GM23338 (cell line): ENCODE data around the gene IL20RB. TPM values are rescaled to one million over a fixed set of nuclear protein-coding genes. Genes with fewer than 3 reads are reported as not detected.

Experiments
- ATAC-seq: fragments of 200-7000 bp; cut with Tn5 transposase; 3 replicates; pipeline ENCODE4 v1.9.1; 2020
- DNase-seq: peaks from one replicate; pipeline ENCODE4 v3.0.0-alpha.2; 2015; ENCODE audit warnings: low spot score
- H2AFZ ChIP-seq: fragments of 200-600 bp; sonication (generic); 2 replicates; pipeline ENCODE4 v1.8.0; 2016; ENCODE audit warnings: antibody characterized with exemption, mild to moderate bottlenecking, moderate library complexity
- H3F3A ChIP-seq: fragments of 200-600 bp; sonication (generic); replicated peaks from 2 replicates; pipeline ENCODE4 v1.8.0; 2017; ENCODE audit warnings: antibody characterized with exemption, mixed run types, low read depth
- H3K27ac ChIP-seq: fragments of 200-600 bp; sonication (generic); 2 replicates; pipeline ENCODE4 v1.6.1; 2016; ENCODE audit warnings: low read depth
- H3K27me3 ChIP-seq: fragments of 200-600 bp; sonication (generic); 2 replicates; pipeline ENCODE4 v1.8.0; 2016; ENCODE audit warnings: mild to moderate bottlenecking, mixed run types, moderate library complexity; ENCODE audit not compliant: insufficient read depth
- H3K36me3 ChIP-seq: fragments of 200-600 bp; sonication (generic); 2 replicates; pipeline ENCODE4 v1.8.0; 2016; ENCODE audit warnings: mild to moderate bottlenecking; ENCODE audit not compliant: insufficient read depth
- H3K4me1 ChIP-seq: fragments of 200-600 bp; sonication (generic); 2 replicates; pipeline ENCODE4 v1.8.0; 2016; ENCODE audit warnings: mild to moderate bottlenecking, moderate library complexity; ENCODE audit not compliant: insufficient read depth
- H3K4me2 ChIP-seq: fragments of 200-600 bp; sonication (generic); 2 replicates; pipeline ENCODE4 v1.7.1; 2017; ENCODE audit warnings: mixed run types
- H3K4me3 ChIP-seq: fragments of 200-600 bp; sonication (generic); 2 replicates; pipeline ENCODE4 v1.6.1; 2016; ENCODE audit warnings: mixed run types
- H3K79me2 ChIP-seq: fragments of 200-600 bp; sonication (generic); replicated peaks from 2 replicates; pipeline ENCODE4 v1.8.0; 2017; ENCODE audit warnings: mild to moderate bottlenecking; ENCODE audit not compliant: insufficient read depth
- H3K9me2 ChIP-seq: fragments of 200-600 bp; sonication (generic); 2 replicates; pipeline ENCODE4 v1.8.0; 2017; ENCODE audit not compliant: insufficient read depth
- H4K20me1 ChIP-seq: fragments of 200-600 bp; sonication (generic); replicated peaks from 2 replicates; pipeline ENCODE4 v1.8.0; 2017; ENCODE audit warnings: mild to moderate bottlenecking; ENCODE audit not compliant: insufficient read depth
- H3K27ac Mint-ChIP-seq: 2 replicates; pipeline ENCODE4 v1.8.0; 2020; ENCODE audit warnings: inconsistent platforms, mild to moderate bottlenecking, moderate library complexity, mixed read lengths
- H3K27me3 Mint-ChIP-seq: 3 replicates; pipeline ENCODE4 v1.8.0; 2022; ENCODE audit warnings: low read depth, mild to moderate bottlenecking, moderate library complexity, mixed read lengths, inconsistent platforms; ENCODE audit not compliant: insufficient read depth, poor library complexity
- H3K36me3 Mint-ChIP-seq: 3 replicates; pipeline ENCODE4 v1.8.0; 2021; ENCODE audit warnings: low read depth, mild to moderate bottlenecking, inconsistent platforms, moderate library complexity, mixed read lengths
- H3K4me1 Mint-ChIP-seq: 3 replicates; pipeline ENCODE4 v1.8.0; 2020; ENCODE audit warnings: mild to moderate bottlenecking, inconsistent platforms, mixed read lengths
- H3K4me3 Mint-ChIP-seq: 3 replicates; pipeline ENCODE4 v1.8.0; 2021; ENCODE audit warnings: moderate library complexity, mild to moderate bottlenecking, inconsistent platforms, mixed read lengths
- H3K9me3 Mint-ChIP-seq: 3 replicates; pipeline ENCODE4 v1.8.0; 2020; ENCODE audit warnings: moderate library complexity, mild to moderate bottlenecking, inconsistent platforms, mixed read lengths
- CREB1 ChIP-seq: fragments of 250-450 bp; sonication (Bioruptor Pico); IDR thresholded peaks from 2 replicates; pipeline ENCODE4 v1.5.0; 2020; ENCODE audit warnings: low read depth, mild to moderate bottlenecking, moderate library complexity
- CTCF ChIP-seq, 2 experiments: fragments of 200-600 bp in 1 of 2; sonication (generic) in 1 of 2; conservative IDR thresholded peaks; 2 replicates each; pipeline versions ENCODE4 v1.5.1 to v1.6.1; 2016 to 2017; ENCODE audit warnings: antibody characterized with exemption in 2 of 2, low read depth in 2 of 2, mild to moderate bottlenecking in 2 of 2, moderate library complexity in 1 of 2
- ETS1 ChIP-seq: IDR thresholded peaks from 2 replicates; pipeline ENCODE4 v1.6.1; 2016; ENCODE audit warnings: antibody characterized with exemption
- EZH2 ChIP-seq: fragments of 200-600 bp; sonication (generic); IDR thresholded peaks from one replicate; pipeline ENCODE4 v1.8.0; 2017; ENCODE audit warnings: antibody characterized with exemption, mild to moderate bottlenecking, low read depth; ENCODE audit not compliant: unreplicated experiment
- EZH2phosphoT487 ChIP-seq: fragments of 200-600 bp; sonication (generic); IDR thresholded peaks from one replicate; pipeline ENCODE4 v1.8.1; 2018; ENCODE audit warnings: antibody characterized with exemption; ENCODE audit not compliant: unreplicated experiment
- JUNB ChIP-seq: IDR thresholded peaks from one replicate; pipeline ENCODE4 v1.6.1; 2016; ENCODE audit warnings: antibody characterized with exemption; ENCODE audit not compliant: unreplicated experiment
- NANOG ChIP-seq: IDR thresholded peaks from 2 replicates; pipeline ENCODE4 v1.6.1; 2016; ENCODE audit warnings: antibody characterized with exemption, borderline replicate concordance
- POLR2AphosphoS5 ChIP-seq: IDR thresholded peaks from 2 replicates; pipeline ENCODE4 v1.6.1; 2016; ENCODE audit warnings: antibody characterized with exemption, low read depth
- REST ChIP-seq: IDR thresholded peaks from one replicate; pipeline ENCODE4 v1.6.1; 2018; ENCODE audit warnings: antibody characterized with exemption; ENCODE audit not compliant: unreplicated experiment
- STAT1 ChIP-seq: IDR thresholded peaks from one replicate; pipeline ENCODE4 v1.6.1; 2016; ENCODE audit warnings: antibody characterized with exemption; ENCODE audit not compliant: unreplicated experiment
- ZNF114 ChIP-seq: fragments of 250-450 bp; sonication (Bioruptor Pico); IDR thresholded peaks from 2 replicates; pipeline ENCODE4 v1.5.0; 2020; ENCODE audit warnings: mild to moderate bottlenecking, moderate library complexity
- ZNF331 ChIP-seq: fragments of 250-450 bp; sonication (Bioruptor Pico); IDR thresholded peaks from 2 replicates; pipeline ENCODE4 v1.5.0; 2020; ENCODE audit warnings: low read depth, mild to moderate bottlenecking, moderate library complexity
- long read RNA-seq: library from polyadenylated mRNA; unstranded; transcript quantifications from one replicate; pipeline ENCODE4 v2.0.0, GENCODE V29; 2020; ENCODE audit not compliant: unreplicated experiment
- polyA plus RNA-seq: library from polyadenylated mRNA; unstranded; fragments of >200 nt; fragmentation: Nextera tagmentation; extraction: Ambion mirVana; gene quantifications from 2 replicates; pipeline ENCODE4 v1.2.1, GENCODE V29; 2016
- total RNA-seq: library from RNA; depleted of rRNA; stranded (reverse); fragments of >200 nt; shearing (Covaris generic); gene quantifications from 2 replicates; pipeline ENCODE4 v1.2.3, GENCODE V29; 2014; rRNA removed
- TF ChIP-seq, protein P1 (sequence below): fragments of 250-450 bp; sonication (Bioruptor Pico); IDR thresholded peaks from 2 replicates; pipeline ENCODE4 v1.5.0; 2020; ENCODE audit warnings: mild to moderate bottlenecking, moderate library complexity

The IL20RB gene
- total RNA-seq = 2.1 and 4.6 TPM in 2 replicates
- polyA plus RNA-seq = 1.7 TPM in 2 replicates
- long read RNA-seq, partial matches to known transcripts = 0 of 7 reads
- long read RNA-seq, other reads (novel, unspliced or antisense) = 3 of 7 reads

DNA sequence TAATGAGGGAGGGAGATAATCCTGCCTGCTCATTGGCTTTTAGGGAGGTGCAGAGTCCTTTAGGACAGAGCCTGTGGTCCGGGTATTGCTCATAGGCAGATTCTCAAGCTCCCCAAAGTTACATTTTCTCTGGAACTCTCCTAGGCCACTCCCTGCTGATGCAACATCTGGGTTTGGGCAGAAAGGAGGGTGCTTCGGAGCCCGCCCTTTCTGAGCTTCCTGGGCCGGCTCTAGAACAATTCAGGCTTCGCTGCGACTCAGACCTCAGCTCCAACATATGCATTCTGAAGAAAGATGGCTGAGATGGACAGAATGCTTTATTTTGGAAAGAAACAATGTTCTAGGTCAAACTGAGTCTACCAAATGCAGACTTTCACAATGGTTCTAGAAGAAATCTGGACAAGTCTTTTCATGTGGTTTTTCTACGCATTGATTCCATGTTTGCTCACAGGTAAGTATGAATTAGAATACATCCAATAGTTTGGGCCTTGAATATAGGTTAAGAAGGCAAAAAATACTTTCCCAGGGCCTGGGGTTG is at the start of gene IL20RB:
Gene IL20RB, plus strand, starts transcription at position 233 of the 538 bp plus-strand sequence. Its CDS starts 131 bp downstream, at position 364.
- Mint-ChIP-seq H3K4me3 (no peak within 1 kb of the TSS), H3K9me3 (no peaks in the 10 kb centered on the region), H3K36me3 (no peaks in the 10 kb centered on the region), H3K27ac (peak within 1 kb of the TSS; percentile 79), H3K27me3 (peaks cover 6% of the 10 kb centered on the region), H3K4me1 (peaks cover 34% of the 10 kb centered on the region)
- no peak within 1 kb of the TSS for H3K4me2 ChIP-seq
- DNase-seq (peak; percentile 60), ATAC-seq (peak; percentile 76)
- H3K27ac ChIP-seq = peak within 1 kb of the TSS; percentile 29; the same call in 1 of the 2 replicates
- H4K20me1 ChIP-seq = no peaks in the 10 kb centered on the region
- H3F3A ChIP-seq = no peaks in the 10 kb centered on the region
- H3K4me3 ChIP-seq = no peak within 1 kb of the TSS
- no peak within 1 kb of the TSS for H2AFZ ChIP-seq
- H3K27me3 ChIP-seq = no peaks in the 10 kb centered on the region
- H3K79me2 ChIP-seq = no peaks in the 10 kb centered on the region
- H3K4me1 ChIP-seq = 0 out of 2 replicates have a peak, but pooled peaks cover 6% of the 10 kb centered on the region
- H3K9me2 ChIP-seq = no peaks in the 10 kb centered on the region
- no peak for TF ChIP-seq POLR2AphosphoS5
- no peak for TF ChIP-seq STAT1
- no peak for TF ChIP-seq CREB1
- TF ChIP-seq ETS1 = no peak
- no peak for TF ChIP-seq JUNB
- TF ChIP-seq REST = no peak
- TF ChIP-seq NANOG = no peak
- no peak for TF ChIP-seq ZNF331 (CRISPR knock-in tag)
- no peak for TF ChIP-seq EZH2phosphoT487
- TF ChIP-seq EZH2 = no peak
- TF ChIP-seq, protein P1, sequence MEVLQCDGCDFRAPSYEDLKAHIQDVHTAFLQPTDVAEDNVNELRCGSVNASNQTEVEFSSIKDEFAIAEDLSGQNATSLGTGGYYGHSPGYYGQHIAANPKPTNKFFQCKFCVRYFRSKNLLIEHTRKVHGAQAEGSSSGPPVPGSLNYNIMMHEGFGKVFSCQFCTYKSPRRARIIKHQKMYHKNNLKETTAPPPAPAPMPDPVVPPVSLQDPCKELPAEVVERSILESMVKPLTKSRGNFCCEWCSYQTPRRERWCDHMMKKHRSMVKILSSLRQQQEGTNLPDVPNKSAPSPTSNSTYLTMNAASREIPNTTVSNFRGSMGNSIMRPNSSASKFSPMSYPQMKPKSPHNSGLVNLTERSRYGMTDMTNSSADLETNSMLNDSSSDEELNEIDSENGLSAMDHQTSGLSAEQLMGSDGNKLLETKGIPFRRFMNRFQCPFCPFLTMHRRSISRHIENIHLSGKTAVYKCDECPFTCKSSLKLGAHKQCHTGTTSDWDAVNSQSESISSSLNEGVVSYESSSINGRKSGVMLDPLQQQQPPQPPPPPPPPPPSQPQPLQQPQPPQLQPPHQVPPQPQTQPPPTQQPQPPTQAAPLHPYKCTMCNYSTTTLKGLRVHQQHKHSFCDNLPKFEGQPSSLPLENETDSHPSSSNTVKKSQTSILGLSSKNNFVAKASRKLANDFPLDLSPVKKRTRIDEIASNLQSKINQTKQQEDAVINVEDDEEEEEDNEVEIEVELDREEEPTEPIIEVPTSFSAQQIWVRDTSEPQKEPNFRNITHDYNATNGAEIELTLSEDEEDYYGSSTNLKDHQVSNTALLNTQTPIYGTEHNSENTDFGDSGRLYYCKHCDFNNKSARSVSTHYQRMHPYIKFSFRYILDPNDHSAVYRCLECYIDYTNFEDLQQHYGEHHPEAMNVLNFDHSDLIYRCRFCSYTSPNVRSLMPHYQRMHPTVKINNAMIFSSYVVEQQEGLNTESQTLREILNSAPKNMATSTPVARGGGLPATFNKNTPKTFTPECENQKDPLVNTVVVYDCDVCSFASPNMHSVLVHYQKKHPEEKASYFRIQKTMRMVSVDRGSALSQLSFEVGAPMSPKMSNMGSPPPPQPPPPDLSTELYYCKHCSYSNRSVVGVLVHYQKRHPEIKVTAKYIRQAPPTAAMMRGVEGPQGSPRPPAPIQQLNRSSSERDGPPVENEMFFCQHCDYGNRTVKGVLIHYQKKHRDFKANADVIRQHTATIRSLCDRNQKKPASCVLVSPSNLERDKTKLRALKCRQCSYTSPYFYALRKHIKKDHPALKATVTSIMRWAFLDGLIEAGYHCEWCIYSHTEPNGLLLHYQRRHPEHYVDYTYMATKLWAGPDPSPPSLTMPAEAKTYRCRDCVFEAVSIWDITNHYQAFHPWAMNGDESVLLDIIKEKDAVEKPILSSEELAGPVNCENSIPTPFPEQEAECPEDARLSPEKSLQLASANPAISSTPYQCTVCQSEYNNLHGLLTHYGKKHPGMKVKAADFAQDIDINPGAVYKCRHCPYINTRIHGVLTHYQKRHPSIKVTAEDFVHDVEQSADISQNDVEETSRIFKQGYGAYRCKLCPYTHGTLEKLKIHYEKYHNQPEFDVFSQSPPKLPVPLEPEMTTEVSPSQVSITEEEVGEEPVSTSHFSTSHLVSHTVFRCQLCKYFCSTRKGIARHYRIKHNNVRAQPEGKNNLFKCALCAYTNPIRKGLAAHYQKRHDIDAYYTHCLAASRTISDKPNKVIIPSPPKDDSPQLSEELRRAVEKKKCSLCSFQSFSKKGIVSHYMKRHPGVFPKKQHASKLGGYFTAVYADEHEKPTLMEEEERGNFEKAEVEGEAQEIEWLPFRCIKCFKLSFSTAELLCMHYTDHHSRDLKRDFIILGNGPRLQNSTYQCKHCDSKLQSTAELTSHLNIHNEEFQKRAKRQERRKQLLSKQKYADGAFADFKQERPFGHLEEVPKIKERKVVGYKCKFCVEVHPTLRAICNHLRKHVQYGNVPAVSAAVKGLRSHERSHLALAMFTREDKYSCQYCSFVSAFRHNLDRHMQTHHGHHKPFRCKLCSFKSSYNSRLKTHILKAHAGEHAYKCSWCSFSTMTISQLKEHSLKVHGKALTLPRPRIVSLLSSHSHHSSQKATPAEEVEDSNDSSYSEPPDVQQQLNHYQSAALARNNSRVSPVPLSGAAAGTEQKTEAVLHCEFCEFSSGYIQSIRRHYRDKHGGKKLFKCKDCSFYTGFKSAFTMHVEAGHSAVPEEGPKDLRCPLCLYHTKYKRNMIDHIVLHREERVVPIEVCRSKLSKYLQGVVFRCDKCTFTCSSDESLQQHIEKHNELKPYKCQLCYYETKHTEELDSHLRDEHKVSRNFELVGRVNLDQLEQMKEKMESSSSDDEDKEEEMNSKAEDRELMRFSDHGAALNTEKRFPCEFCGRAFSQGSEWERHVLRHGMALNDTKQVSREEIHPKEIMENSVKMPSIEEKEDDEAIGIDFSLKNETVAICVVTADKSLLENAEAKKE (CRISPR knock-in tag) = no peak
- TF ChIP-seq ZNF114 (CRISPR knock-in tag) = no peak
- no peak for TF ChIP-seq CTCF (conservative IDR thresholded peaks at IDR 0.05; ENCODE audit: low read depth in 2 of 2)
- H3K36me3 ChIP-seq = no peaks in the 10 kb centered on the region
